ENCODE data around the gene CNIH2. TPM values are rescaled to one million over a fixed set of nuclear protein-coding genes. Genes with fewer than 3 reads are reported as not detected.

CNIH2 gene
- total RNA-seq, 6 experiments from 2014 or later = 0.73 to 1.9 (median 1.1) TPM

DNA sequence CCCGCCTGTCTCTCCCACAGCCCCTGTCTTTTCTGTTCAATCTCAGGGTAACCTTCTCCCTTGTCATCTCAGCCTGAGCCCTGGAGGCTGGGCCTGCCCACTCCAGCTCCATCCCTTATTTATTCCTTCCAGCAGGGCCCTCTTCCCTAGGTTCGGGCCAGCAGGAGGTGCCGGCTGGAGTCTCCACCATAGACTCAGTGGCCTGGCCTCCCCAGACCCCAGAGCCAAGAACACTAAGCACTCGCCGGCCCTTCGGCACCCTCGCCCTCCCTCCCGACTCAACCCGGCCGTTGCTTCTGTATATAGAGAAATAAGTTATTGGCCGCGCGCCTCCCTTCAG is 11.0 kb upstream of the CNIH2 start:
- Mint-ChIP-seq H3K4me1 (ENCODE audit: low read depth) (peaks cover 25% of the 10 kb centered on the region), H3K36me3 (ENCODE audit: low read depth) (peaks cover 15% of the 10 kb centered on the region), H3K4me3 (peak overlapping the region; percentile 96), H3K27me3 (ENCODE audit: insufficient read depth) (peaks cover 2% of the 10 kb centered on the region), H3K9me3 (no peaks in the 10 kb centered on the region), H3K27ac (peak overlapping the region; percentile 76)
- DNase-seq = no peak
- no peak for TF ChIP-seq CTCF (IDR thresholded peaks at IDR 0.05)

DNA sequence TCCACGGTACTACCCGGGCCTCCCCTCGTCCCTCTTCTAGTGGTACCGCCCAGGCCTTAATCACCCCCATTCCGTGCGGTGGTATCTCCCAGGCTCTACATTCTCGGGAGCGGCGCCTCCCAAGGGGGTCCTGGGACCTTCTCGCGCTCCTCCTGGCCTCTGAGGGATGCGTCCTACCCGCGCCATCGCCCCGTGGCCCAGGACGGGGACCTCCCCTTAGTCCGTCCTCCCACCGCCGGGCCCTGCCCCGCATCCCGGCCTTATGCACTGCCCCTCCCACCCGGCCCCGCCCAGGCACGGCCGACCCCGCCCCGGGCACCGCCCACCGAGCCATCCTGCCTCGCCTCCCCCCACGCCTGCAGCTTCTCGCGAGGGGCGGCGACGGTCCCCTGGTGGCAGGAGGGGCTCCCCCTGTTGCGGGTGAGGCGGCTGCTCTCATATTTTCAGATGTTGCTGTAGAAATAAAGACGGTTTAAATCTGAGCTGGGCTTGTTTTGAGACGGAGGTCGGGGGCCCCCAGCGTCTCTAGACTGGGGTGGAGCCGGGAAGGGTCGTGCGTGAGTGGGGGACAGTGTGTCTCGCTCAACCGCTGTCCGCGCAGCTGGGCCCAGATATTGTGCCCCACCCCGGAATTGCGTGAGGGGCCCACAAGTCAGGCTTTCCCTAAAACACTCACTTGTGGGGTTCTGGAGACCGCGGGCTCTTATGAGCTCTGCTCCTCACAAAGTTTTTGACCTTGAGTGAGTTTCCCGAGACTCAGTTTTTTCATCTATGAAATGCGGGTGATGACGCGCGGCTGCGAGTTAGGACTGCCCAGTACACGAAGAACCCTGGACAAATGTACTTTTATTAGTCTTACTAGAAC is 10.4 kb upstream of the CNIH2 start:
- peak; percentile 60 for TF ChIP-seq CTCF (IDR thresholded peaks at IDR 0.05)
- Mint-ChIP-seq H3K36me3 (ENCODE audit: low read depth) (peaks cover 20% of the 10 kb centered on the region), H3K4me3 (peak overlapping the region; percentile 96), H3K27ac (peak overlapping the region; percentile 95), H3K4me1 (ENCODE audit: low read depth) (peaks cover 25% of the 10 kb centered on the region), H3K9me3 (no peaks in the 10 kb centered on the region), H3K27me3 (ENCODE audit: insufficient read depth) (peaks cover 2% of the 10 kb centered on the region)
- DNase-seq = peak; percentile 75

- Mint-ChIP-seq H3K36me3 (ENCODE audit: low read depth) (peaks cover 25% of the 10 kb centered on the region), H3K27me3 (ENCODE audit: insufficient read depth) (no peaks in the 10 kb centered on the region; the same call in none of the 2 replicates), H3K4me1 (ENCODE audit: low read depth) (peaks cover 25% of the 10 kb centered on the region), H3K27ac (peak within 1 kb of the TSS; percentile 95), H3K9me3 (no peaks in the 10 kb centered on the region), H3K4me3 (peak within 1 kb of the TSS; percentile 96)
- no peak for TF ChIP-seq CTCF (IDR thresholded peaks at IDR 0.05)
- DNase-seq = peak; percentile 99
These were observed 9.6 kb upstream of the CNIH2 start, which contains the start of gene RAB1B for GRCh38 chr11:66268244-66268951. Gene RAB1B, plus strand, starts transcription at chr11:66268639. Its CDS starts 41 bp downstream, at chr11:66268680.

- Mint-ChIP-seq H3K9me3 (no peaks in the 10 kb centered on the region), H3K27ac (peak overlapping the region; percentile 95), H3K36me3 (ENCODE audit: low read depth) (peaks cover 28% of the 10 kb centered on the region), H3K4me1 (ENCODE audit: low read depth) (peaks cover 25% of the 10 kb centered on the region), H3K4me3 (peak overlapping the region; percentile 96), H3K27me3 (ENCODE audit: insufficient read depth) (no peaks in the 10 kb centered on the region; the same call in none of the 2 replicates)
- TF ChIP-seq CTCF (IDR thresholded peaks at IDR 0.05) = peak; percentile 57
- peak; percentile 50 for DNase-seq
These were observed 8.7 kb upstream of the CNIH2 start for GRCh38 chr11:66268952-66269905.

DNA sequence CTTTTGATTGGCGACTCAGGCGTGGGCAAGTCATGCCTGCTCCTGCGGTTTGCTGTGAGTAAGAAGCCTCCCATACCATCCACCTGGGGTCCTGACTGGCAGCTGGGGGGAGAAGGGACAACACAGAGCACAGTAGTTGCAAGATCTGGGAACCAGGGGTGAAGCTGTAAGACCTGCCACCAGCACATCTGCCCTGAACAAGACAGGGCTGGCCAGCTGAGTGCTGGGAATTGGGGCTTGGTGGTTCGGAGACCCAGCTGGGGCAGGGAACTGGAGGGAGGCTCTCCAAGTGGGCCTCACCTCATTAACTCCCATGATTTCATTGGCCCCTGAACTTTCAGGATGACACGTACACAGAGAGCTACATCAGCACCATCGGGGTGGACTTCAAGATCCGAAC is 6.2 kb upstream of the CNIH2 start:
- H3K4me3 Mint-ChIP-seq = no peak overlapping the region
- TF ChIP-seq CTCF (IDR thresholded peaks at IDR 0.05) = no peak
- no peak overlapping the region for H3K27ac Mint-ChIP-seq
- peaks cover 23% of the 10 kb centered on the region for H3K4me1 Mint-ChIP-seq (ENCODE audit: low read depth)
- peaks cover 28% of the 10 kb centered on the region for H3K36me3 Mint-ChIP-seq (ENCODE audit: low read depth)
- no peaks in the 10 kb centered on the region for H3K9me3 Mint-ChIP-seq
- no peaks in the 10 kb centered on the region; the same call in none of the 2 replicates for H3K27me3 Mint-ChIP-seq (ENCODE audit: insufficient read depth)
- DNase-seq = no peak

All from HFFc6 (cell line).